Neural cell (in vitro differentiated cells): ENCODE data around the gene CTNNA2.

Experiments used
- CTCF ChIP-seq: fragments of 450-650 bp; IDR thresholded peaks from 2 replicates; pipeline ENCODE4 v1.5.1; 2014; ENCODE audit warnings: antibody characterized with exemption, mild to moderate bottlenecking, moderate library complexity; ENCODE audit not compliant: poor library complexity, severe bottlenecking
- EP300 ChIP-seq: fragments of 450-650 bp; conservative IDR thresholded peaks from 2 replicates; pipeline ENCODE4 v1.6.1; 2014; ENCODE audit warnings: antibody characterized with exemption, mild to moderate bottlenecking, moderate library complexity; ENCODE audit not compliant: poor library complexity, severe bottlenecking
- EZH2 ChIP-seq: fragments of 200-600, 300-800 bp; shearing (Covaris generic), sonication (generic); IDR thresholded peaks from 2 replicates; pipeline ENCODE4 v1.6.1; 2014; ENCODE audit warnings: antibody characterized with exemption, low read length, borderline replicate concordance, mild to moderate bottlenecking; ENCODE audit not compliant: insufficient read depth, poor library complexity, severe bottlenecking
- TAF1 ChIP-seq: IDR thresholded peaks from 2 replicates; pipeline ENCODE4 v1.6.1; 2012; ENCODE audit warnings: low read depth

GRCh38 chr2:79702905-79703304 lies 190.1 kb downstream of the CTNNA2 start:
- TF ChIP-seq CTCF (no peak), TAF1 (no peak), EP300 (no peak), EZH2 (no peak)
